Activated CD8-positive, alpha-beta T cell treated with anti-CD3 and anti-CD28 coated beads for 36 hours (primary cell): ENCODE data around the gene HIPK4. TPM values are rescaled to one million over a fixed set of nuclear protein-coding genes. Genes with fewer than 3 reads are reported as not detected.

Experiments
- ATAC-seq: fragments of 200-7000 bp; cut with Tn5 transposase; one replicate; pipeline ENCODE4 v1.10.0; 2021; ENCODE audit warnings: mild to moderate bottlenecking, moderate library complexity
- CTCF ChIA-PET: fragments of 350-600 bp; sonication (Branson Sonifier 250); formaldehyde crosslinking; loops from one replicate; lab custom pipeline; 2021; ENCODE audit warnings: antibody characterized with exemption; lab: Charles Lee
- POLR2A ChIA-PET: fragments of 350-600 bp; sonication (Branson Sonifier 250); formaldehyde crosslinking; loops from one replicate; lab custom pipeline; 2021; ENCODE audit warnings: antibody characterized with exemption; lab: Charles Lee
- DNase-seq: peaks from one replicate; pipeline ENCODE4 v3.0.0-alpha.2; 2020
- H3K27ac Mint-ChIP-seq: one replicate; pipeline ENCODE4 v1.8.0; 2021; ENCODE audit warnings: mild to moderate bottlenecking, mixed read lengths
- H3K27me3 Mint-ChIP-seq: one replicate; pipeline ENCODE4 v1.8.0; 2021; ENCODE audit warnings: mixed read lengths
- H3K36me3 Mint-ChIP-seq: one replicate; pipeline ENCODE4 v1.8.0; 2021; ENCODE audit warnings: low read depth, mixed read lengths
- H3K4me1 Mint-ChIP-seq: one replicate; pipeline ENCODE4 v1.8.0; 2021; ENCODE audit warnings: low read depth, mixed read lengths
- H3K4me3 Mint-ChIP-seq: one replicate; pipeline ENCODE4 v1.8.0; 2021; ENCODE audit warnings: mild to moderate bottlenecking, moderate library complexity, mixed read lengths
- H3K9me3 Mint-ChIP-seq: one replicate; pipeline ENCODE4 v1.8.0; 2021; ENCODE audit warnings: mixed read lengths
- CTCF ChIP-seq: fragments of 200-600 bp; IDR thresholded peaks from one replicate; pipeline ENCODE4 v1.8.0; 2022; ENCODE audit warnings: antibody characterized with exemption, mild to moderate bottlenecking
- intact Hi-C: fragments of 100-400 bp; cut with micrococcal nuclease; formaldehyde crosslinking; loops from one replicate; pipeline ENCODE4 v1.10.0; 2022
- microRNA-seq: library from miRNA; unstranded; fragments of <30 nt; microRNA quantifications from one replicate; pipeline ENCODE4 v1.2.0, GENCODE V29; 2022; ENCODE audit warnings: borderline microRNAs expressed, borderline replicate concordance
- total RNA-seq, 2 experiments: library from RNA; stranded (reverse); gene quantifications; one replicate each; pipeline ENCODE4 v1.2.3, GENCODE V29; 2021

Gene HIPK4
- total RNA-seq, 2 experiments from 2014 or later, result not detected

DNA sequence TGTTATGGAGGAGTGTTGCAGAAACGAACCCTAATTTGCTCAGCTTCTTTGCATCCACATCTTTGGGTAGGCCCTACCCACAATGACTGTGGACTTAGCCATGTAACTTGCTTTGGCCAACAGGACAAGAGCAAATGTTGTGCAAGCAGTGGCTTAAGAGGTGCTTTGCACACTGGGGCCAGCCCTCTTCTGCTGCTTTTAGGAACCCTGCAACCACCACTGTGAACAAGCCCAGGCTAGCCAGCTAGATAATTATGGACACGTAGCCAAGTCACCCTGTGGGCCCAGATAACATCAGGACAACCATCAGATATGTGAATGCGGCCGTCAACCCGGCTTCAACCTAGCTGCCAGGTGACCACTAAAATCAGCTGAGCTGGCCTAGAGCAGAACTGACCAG, 58.9 kb downstream of the HIPK4 start:
- no peak overlapping the region for H3K4me3 Mint-ChIP-seq
- ChIA-PET CTCF (interaction anchor here (1.6 kb wide), 1 partner anchor 10 kb away, joined by 3 read pairs; no protein-coding TSS in a partner anchor), POLR2A (interaction anchor here (0.5 to 1.3 kb wide), 2 partner anchors 11 to 307 kb away, joined by 3 read pairs; no protein-coding TSS in a partner anchor)
- H3K27ac Mint-ChIP-seq, result no peak overlapping the region
- no peak for TF ChIP-seq CTCF
- H3K36me3 Mint-ChIP-seq, result peaks cover 37% of the 10 kb centered on the region
- intact Hi-C loops, result no loop called here
- H3K9me3 Mint-ChIP-seq, result no peaks in the 10 kb centered on the region
- H3K27me3 Mint-ChIP-seq, result no peaks in the 10 kb centered on the region
- no peaks in the 10 kb centered on the region for H3K4me1 Mint-ChIP-seq
- DNase-seq, result no peak
- ATAC-seq, result no peak

Small RNA genes within 50 kb of the gene (microRNA-seq; reads per million reads assigned to microRNA genes)
- gene MIR6796, result not detected

Other genes with a start within 250 kb of the HIPK4 start
- 10 to 100 TPM; 11.3 to 12.6 TPM for gene MAP3K10, start 198.8 kb downstream of the HIPK4 start, total RNA-seq
- gene TTC9B, start 171.8 kb downstream of the HIPK4 start, total RNA-seq, result not detected
- not detected for gene CCNP, start 163.5 kb downstream of the HIPK4 start, total RNA-seq
- 100 to 1,000 TPM; 139 to 144 TPM for gene AKT2, start 104.8 kb downstream of the HIPK4 start, total RNA-seq
- 10 to 100 TPM; 17.5 to 18.0 TPM for gene C19orf47, start 41.8 kb downstream of the HIPK4 start, total RNA-seq
- 10 to 100 TPM; 54.4 to 56.7 TPM for gene PLD3, start 41.5 kb downstream of the HIPK4 start, total RNA-seq
- gene PRX, start 23.2 kb upstream of the HIPK4 start, total RNA-seq, result 1 to 10 TPM; 1.2 TPM
- gene SERTAD1, start 35.8 kb upstream of the HIPK4 start, total RNA-seq, result 10 to 100 TPM; 15.5 to 17.2 TPM
- 10 to 100 TPM in 1 of 2 experiments, 1 to 10 TPM in 1; 8.8 to 11.2 TPM for gene SERTAD3, start 54.2 kb upstream of the HIPK4 start, total RNA-seq
- 10 to 100 TPM; 21.2 to 21.7 TPM for gene BLVRB, start 75.6 kb upstream of the HIPK4 start, total RNA-seq
- gene SPTBN4, start 76.8 kb upstream of the HIPK4 start, total RNA-seq, result 1 to 10 TPM; 1.3 to 2.3 TPM
- gene SHKBP1, start 186.7 kb upstream of the HIPK4 start, total RNA-seq, result 10 to 100 TPM; 82.8 to 89.3 TPM
- gene LTBP4, start 211.2 kb upstream of the HIPK4 start, total RNA-seq, result 100 to 1,000 TPM; 117 to 121 TPM